IMR-90 (cell line): ENCODE results near the gene CANT1.

Experiments
- CEBPB ChIP-seq: IDR thresholded peaks from 2 replicates; pipeline ENCODE4 v1.6.1; 2012; ENCODE audit warnings: low read depth, low read length, improper control_type of control experiment
- CHD1 ChIP-seq: IDR thresholded peaks from 2 replicates; pipeline ENCODE4 v1.6.1; 2012; ENCODE audit warnings: low read depth, low read length, improper control_type of control experiment
- CTCF ChIP-seq: conservative IDR thresholded peaks from 2 replicates; pipeline ENCODE4 v1.5.1; 2012; ENCODE audit warnings: mild to moderate bottlenecking, low read depth, low read length, improper control_type of control experiment
- ELK1 ChIP-seq: fragments of 150-350 bp; IDR thresholded peaks from 2 replicates; pipeline ENCODE4 v1.6.1; 2016; ENCODE audit warnings: low read depth, mild to moderate bottlenecking, low read length, moderate library complexity, borderline replicate concordance
- FOS ChIP-seq: fragments of 150-350 bp; IDR thresholded peaks from 2 replicates; pipeline ENCODE4 v1.6.1; 2016; ENCODE audit warnings: low read depth, low read length
- MAFK ChIP-seq: IDR thresholded peaks from 2 replicates; pipeline ENCODE4 v1.6.1; 2012; ENCODE audit warnings: low read depth, low read length, improper control_type of control experiment
- POLR2A ChIP-seq: IDR thresholded peaks from 2 replicates; pipeline ENCODE4 v1.6.1; 2012; ENCODE audit warnings: mild to moderate bottlenecking, low read depth, low read length
- RAD21 ChIP-seq: IDR thresholded peaks from 2 replicates; pipeline ENCODE4 v1.6.1; 2012; ENCODE audit warnings: low read length, improper control_type of control experiment
- RCOR1 ChIP-seq: IDR thresholded peaks from 2 replicates; pipeline ENCODE4 v1.6.1; 2012; ENCODE audit warnings: mild to moderate bottlenecking, low read length, improper control_type of control experiment; ENCODE audit not compliant: insufficient replicate concordance
- USF2 ChIP-seq: fragments of 150-350 bp; IDR thresholded peaks from 2 replicates; pipeline ENCODE4 v1.6.1; 2017; ENCODE audit warnings: mild to moderate bottlenecking, antibody characterized with exemption, low read length, low read depth

GRCh38 chr17:79043191-79043930 lies 33.8 kb upstream of the CANT1 start:
- TF ChIP-seq POLR2A (no peak), CTCF (no peak), RAD21 (no peak), ELK1 (no peak), CHD1 (no peak), FOS (no peak), USF2 (no peak), MAFK (no peak), RCOR1 (no peak), CEBPB (no peak)
